Stimulated activated CD8-positive, alpha-beta memory T cell treated with anti-CD3 and anti-CD28 coated beads, Interleukin-15, amount 100 ng/mL, for 24 hours (primary cell): ENCODE measurements around the gene SERPINA3.
"Not testable (repeated sequence)": the region's sequence is repeated elsewhere in the genome, so short reads cannot be mapped to it uniquely, and the experiment has no call there.

ENCODE experiments used
- DNase-seq: peaks from one replicate; pipeline ENCODE4 v3.0.0-alpha.2; 2020; ENCODE audit warnings: low read depth

SERPINA3 gene

GRCh38 chr14:94633121-94633520, 20.9 kb downstream of the SERPINA3 start:
- no peak for DNase-seq

GRCh38 chr14:94635154-94635553, 23.0 kb downstream of the SERPINA3 start:
- no peak for DNase-seq

GRCh38 chr14:94636744-94637412, 24.7 kb downstream of the SERPINA3 start:
- DNase-seq = no peak

- DNase-seq = not testable (repeated sequence)
These were observed 25.6 kb downstream of the SERPINA3 start for GRCh38 chr14:94637814-94638213.

GRCh38 chr14:94638339-94638738, 26.1 kb downstream of the SERPINA3 start:
- no peak for DNase-seq

GRCh38 chr14:94638961-94639817, 27.0 kb downstream of the SERPINA3 start:
- DNase-seq = no peak

- no peak for DNase-seq
These were observed 28.8 kb downstream of the SERPINA3 start for GRCh38 chr14:94640721-94641631.

- DNase-seq = no peak
These were observed 29.4 kb downstream of the SERPINA3 start for GRCh38 chr14:94641632-94641955.

GRCh38 chr14:94643316-94644101, 31.3 kb downstream of the SERPINA3 start:
- no peak for DNase-seq

- DNase-seq = no peak
These were observed 31.9 kb downstream of the SERPINA3 start for GRCh38 chr14:94644102-94644535.

GRCh38 chr14:94646066-94646465, 33.9 kb downstream of the SERPINA3 start:
- DNase-seq = no peak

- no peak for DNase-seq
These were observed 34.3 kb downstream of the SERPINA3 start for GRCh38 chr14:94646481-94646880.

- DNase-seq = no peak
These were observed 36.6 kb downstream of the SERPINA3 start for GRCh38 chr14:94648801-94649200.

GRCh38 chr14:94649543-94650443, 37.6 kb downstream of the SERPINA3 start:
- no peak for DNase-seq

GRCh38 chr14:94650444-94650775, 38.2 kb downstream of the SERPINA3 start:
- DNase-seq = no peak

GRCh38 chr14:94650806-94651805, 38.9 kb downstream of the SERPINA3 start:
- no peak for DNase-seq

GRCh38 chr14:94653321-94653720, 41.1 kb downstream of the SERPINA3 start:
- no peak for DNase-seq

GRCh38 chr14:94654071-94654861, 42.1 kb downstream of the SERPINA3 start:
- no peak for DNase-seq
